HG03135 (cell line): Measurements from ENCODE around the gene NSF.
"Not testable (repeated sequence)": the region's sequence is repeated elsewhere in the genome, so short reads cannot be mapped to it uniquely, and the experiment has no call there.

Experiments used
- ATAC-seq: cut with Tn5 transposase; IDR thresholded peaks from one replicate; pipeline ENCODE4 v1.9.1; 2021; ENCODE audit warnings: mild to moderate bottlenecking, moderate library complexity; ENCODE audit not compliant: unreplicated experiment

The NSF gene

GRCh38 chr17:46753776-46754175 is 163.3 kb downstream of the NSF start:
- no peak for ATAC-seq

- ATAC-seq = no peak
Measured at GRCh38 chr17:46756081-46756735, 165.7 kb downstream of the NSF start.

GRCh38 chr17:46756861-46757260 is 166.4 kb downstream of the NSF start:
- ATAC-seq = no peak

- ATAC-seq = not testable (repeated sequence)
Measured at GRCh38 chr17:46757588-46757987, 167.1 kb downstream of the NSF start.

GRCh38 chr17:46758614-46759013 is 168.1 kb downstream of the NSF start:
- ATAC-seq = no peak

- no peak for ATAC-seq
Measured at GRCh38 chr17:46759141-46759540, 168.7 kb downstream of the NSF start.

GRCh38 chr17:46763416-46763815 is 172.9 kb downstream of the NSF start:
- ATAC-seq = no peak

GRCh38 chr17:46764000-46764708 is 173.7 kb downstream of the NSF start:
- ATAC-seq = no peak

GRCh38 chr17:46764709-46765401 is 174.4 kb downstream of the NSF start:
- ATAC-seq = no peak

- no peak for ATAC-seq
Measured at GRCh38 chr17:46765453-46765852, 175.0 kb downstream of the NSF start.

GRCh38 chr17:46766493-46767491 is 176.3 kb downstream of the NSF start:
- ATAC-seq = no peak

GRCh38 chr17:46768540-46768870 is 178.0 kb downstream of the NSF start:
- ATAC-seq = no peak

GRCh38 chr17:46768896-46769295 is 178.4 kb downstream of the NSF start:
- ATAC-seq = not testable (repeated sequence)

GRCh38 chr17:46769531-46770438 is 179.3 kb downstream of the NSF start:
- no peak for ATAC-seq

- no peak for ATAC-seq
Measured at GRCh38 chr17:46770439-46770817, 180.0 kb downstream of the NSF start.

- no peak for ATAC-seq
Measured at GRCh38 chr17:46770818-46771560, 180.5 kb downstream of the NSF start.

GRCh38 chr17:46771561-46772474 is 181.3 kb downstream of the NSF start:
- no peak for ATAC-seq
